Brain microvascular endothelial cell (primary cell): ENCODE data around the gene TTC33.

Source experiments
- DNase-seq: peaks from one replicate; pipeline ENCODE4 v3.0.0-alpha.2; 2020
- H3K27ac ChIP-seq: fragments of 250-450 bp; sonication (Bioruptor Pico); 2 replicates; pipeline ENCODE4 v1.5.1; 2020; ENCODE audit warnings: mild to moderate bottlenecking, moderate library complexity
- H3K27me3 ChIP-seq: fragments of 250-450 bp; sonication (Bioruptor Pico); replicated peaks from 2 replicates; pipeline ENCODE4 v1.5.1; 2020; ENCODE audit warnings: mild to moderate bottlenecking
- H3K36me3 ChIP-seq: fragments of 250-450 bp; sonication (Bioruptor Pico); replicated peaks from 2 replicates; pipeline ENCODE4 v1.5.1; 2020; ENCODE audit warnings: mild to moderate bottlenecking
- H3K4me3 ChIP-seq: 2 replicates; pipeline ENCODE4 v1.5.1; 2011; ENCODE audit warnings: low read depth, mild to moderate bottlenecking, control low read depth, low read length, moderate library complexity
- CTCF ChIP-seq: IDR thresholded peaks from 2 replicates; pipeline ENCODE4 v1.5.1; 2011; ENCODE audit warnings: low read depth, mild to moderate bottlenecking, moderate library complexity, low read length, control low read depth, inconsistent platforms; ENCODE audit errors: missing control alignments
- in situ Hi-C: cut with HindIII; loops from 2 replicates; pipeline ENCODE4 v1.10.0; 2017; ENCODE audit warnings: low sequenced_read_pairs, low pct_ligation_motif_present

TTC33 gene

GRCh38 chr5:40755407-40756365 lies at the start of gene TTC33:
Gene TTC33, minus strand, starts transcription at chr5:40755961. Its CDS starts 8,943 bp downstream, at chr5:40747018.
- in situ Hi-C loops, result no loop called here
- peak within 1 kb of the TSS; percentile 87 for H3K4me3 ChIP-seq
- no peaks in the 10 kb centered on the region for H3K27me3 ChIP-seq
- H3K36me3 ChIP-seq, result peaks cover 3% of the 10 kb centered on the region
- peak within 1 kb of the TSS; percentile 59 for H3K27ac ChIP-seq
- TF ChIP-seq CTCF, result peak; percentile 64
- DNase-seq, result peak; percentile 95

GRCh38 chr5:40801771-40802562 lies 46.2 kb upstream of the TTC33 start:
- Histone ChIP-seq H3K27me3 (no peaks in the 10 kb centered on the region), H3K4me3 (no peak overlapping the region), H3K36me3 (no peaks in the 10 kb centered on the region), H3K27ac (no peak overlapping the region)
- TF ChIP-seq CTCF, result no peak
- in situ Hi-C loops, result no loop called here
- DNase-seq, result no peak

GRCh38 chr5:40799258-40799657 lies 43.5 kb upstream of the TTC33 start:
- Histone ChIP-seq H3K27ac (no peak overlapping the region), H3K4me3 (peak overlapping the region; percentile 88), H3K27me3 (no peaks in the 10 kb centered on the region), H3K36me3 (peaks cover 3% of the 10 kb centered on the region)
- no peak for TF ChIP-seq CTCF
- in situ Hi-C loops, result no loop called here
- DNase-seq, result no peak

GRCh38 chr5:40798801-40799210 lies 43.0 kb upstream of the TTC33 start:
- no peak for DNase-seq
- Histone ChIP-seq H3K27me3 (no peaks in the 10 kb centered on the region), H3K4me3 (peak overlapping the region; percentile 88), H3K27ac (peak overlapping the region; percentile 61), H3K36me3 (peaks cover 3% of the 10 kb centered on the region)
- peak; percentile 40 for TF ChIP-seq CTCF
- in situ Hi-C loops, result no loop called here

DNA sequence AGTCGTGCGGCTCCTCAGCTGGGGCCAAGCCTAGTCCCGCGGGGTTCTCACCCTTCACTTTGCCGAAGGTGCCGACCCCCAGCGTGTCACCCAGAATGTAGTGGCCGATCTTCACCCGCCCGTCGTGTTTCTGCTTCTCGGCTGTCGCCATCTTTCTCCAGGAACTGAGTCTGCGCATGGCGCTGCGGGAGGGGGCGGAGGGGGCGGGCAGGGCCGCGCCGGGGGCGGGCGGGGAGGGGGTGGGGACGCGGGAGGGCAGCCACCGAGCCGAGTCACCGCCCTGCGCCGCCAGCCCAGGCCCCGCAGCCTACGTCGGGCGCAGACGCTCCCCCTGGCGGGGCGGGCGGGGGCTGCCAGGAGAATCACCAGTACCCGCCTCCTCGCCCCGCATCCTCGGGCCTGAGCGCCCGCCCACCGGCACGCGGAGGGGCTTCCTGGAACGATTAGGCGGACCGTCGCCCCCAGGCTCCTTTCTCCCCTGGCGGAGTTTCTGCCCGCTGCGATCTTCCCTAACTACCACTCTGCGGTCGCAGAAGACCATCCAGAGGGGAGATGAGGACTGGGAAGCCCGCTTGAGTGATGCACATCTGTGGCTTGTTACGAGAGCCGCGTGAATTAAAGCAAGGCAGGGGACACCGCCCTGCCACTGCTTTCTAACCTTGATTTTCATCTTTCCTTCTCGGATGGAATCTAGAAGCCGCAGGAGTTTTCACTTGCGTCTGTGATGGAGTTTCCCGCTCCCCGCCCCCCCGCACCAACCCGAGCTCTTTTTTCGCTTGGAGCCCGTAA lies 42.4 kb upstream of the TTC33 start, which contains the start of gene PRKAA1:
Gene PRKAA1, minus strand, starts transcription at position 363 of the 789 bp plus-strand sequence. Its CDS starts 185 bp downstream, at position 178.
- Histone ChIP-seq H3K36me3 (peaks cover 3% of the 10 kb centered on the region), H3K27ac (peak within 1 kb of the TSS; percentile 88), H3K27me3 (no peaks in the 10 kb centered on the region), H3K4me3 (peak within 1 kb of the TSS; percentile 91)
- TF ChIP-seq CTCF, result peak; percentile 55
- in situ Hi-C loops, result no loop called here
- peak; percentile 73 for DNase-seq
